ENCODE measurements around the gene DNASE2B.

DNASE2B gene

GRCh38 chr1:84430546-84430945, 32.3 kb downstream of the DNASE2B start:
- no peak for TF ChIP-seq CTCF (conservative IDR thresholded peaks at IDR 0.05; ENCODE audit: low read depth, low read length)
- H2AFZ ChIP-seq (ENCODE audit: low read depth) = no peak overlapping the region

DNA sequence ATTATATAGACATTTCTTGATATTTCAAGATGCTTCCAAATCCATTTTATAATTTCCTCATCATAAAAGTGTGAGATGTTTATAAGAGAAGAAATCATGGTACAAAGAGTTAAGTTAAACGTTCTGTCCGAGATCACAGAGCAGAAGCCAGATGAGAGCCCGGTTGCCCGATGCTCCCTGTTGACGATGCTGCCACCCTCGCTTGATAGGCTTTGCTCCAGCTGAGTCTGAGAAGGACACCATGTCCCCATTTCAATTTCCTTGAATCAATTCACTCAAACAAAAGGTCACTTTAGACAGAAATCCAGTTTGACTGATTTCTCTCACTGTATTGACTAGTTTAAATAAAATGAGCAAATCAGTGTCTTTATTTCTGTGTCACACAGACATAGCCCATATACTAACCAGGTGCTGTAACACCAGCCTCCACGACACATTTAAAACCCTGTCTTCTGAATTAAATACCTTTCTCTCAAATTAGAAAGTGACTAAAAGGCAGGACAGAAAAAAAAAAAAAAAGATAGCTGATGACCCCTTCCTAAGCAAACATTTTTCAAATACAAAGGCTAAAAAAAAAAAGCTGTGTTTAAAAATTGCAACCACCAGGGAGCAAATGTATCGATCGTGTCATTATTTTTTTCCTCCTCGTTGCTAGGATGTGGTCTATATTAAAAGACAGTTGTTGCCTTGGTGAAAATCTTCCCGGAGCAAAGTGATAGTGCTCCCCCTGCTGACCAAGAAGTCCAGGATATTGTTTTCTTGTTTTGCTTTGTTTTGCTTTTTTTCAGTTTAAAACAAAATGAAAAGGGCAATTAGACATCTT, 35.2 kb downstream of the DNASE2B start:
- Histone ChIP-seq H3K4me3 (IDR thresholded peaks at IDR 0.05; ENCODE audit: insufficient read depth, low read depth, low read length) (no peak overlapping the region), H2AFZ (ENCODE audit: low read depth) (peak overlapping the region; percentile 18; the same call in 1 of the 2 replicates), H3K79me2 (ENCODE audit: insufficient read depth, low read depth) (no peaks in the 10 kb centered on the region), H3K36me3 (ENCODE audit: insufficient read depth) (no peaks in the 10 kb centered on the region), H3K9ac (no peak overlapping the region), H4K20me1 (ENCODE audit: insufficient read depth) (no peaks in the 10 kb centered on the region), H3K4me2 (peak overlapping the region; percentile 45), H3K27ac (0 out of 2 replicates have a peak overlapping the region, but pooled peaks have one; percentile 11), H3K4me1 (ENCODE audit: low read depth, poor library complexity, severe bottlenecking) (peaks cover 13% of the 10 kb centered on the region), H3K27me3 (ENCODE audit: insufficient read depth, low read depth) (no peaks in the 10 kb centered on the region)
- peak; percentile 67 for TF ChIP-seq CTCF (conservative IDR thresholded peaks at IDR 0.05; ENCODE audit: low read depth, low read length)

More at GRCh38 chr1:84430546-84430945, 32.3 kb downstream of the DNASE2B start:
- Histone ChIP-seq H3K4me3 (IDR thresholded peaks at IDR 0.05; ENCODE audit: insufficient read depth, low read depth, low read length) (no peak overlapping the region), H3K79me2 (ENCODE audit: insufficient read depth, low read depth) (no peaks in the 10 kb centered on the region), H3K9ac (no peak overlapping the region), H4K20me1 (ENCODE audit: insufficient read depth) (no peaks in the 10 kb centered on the region), H3K4me1 (ENCODE audit: low read depth, poor library complexity, severe bottlenecking) (peaks cover 13% of the 10 kb centered on the region), H3K27me3 (ENCODE audit: insufficient read depth, low read depth) (no peaks in the 10 kb centered on the region), H3K36me3 (ENCODE audit: insufficient read depth) (no peaks in the 10 kb centered on the region), H3K27ac (no peak overlapping the region), H3K4me2 (no peak overlapping the region)

- Histone ChIP-seq H3K27ac (no peak overlapping the region), H3K4me2 (peak overlapping the region; percentile 45; the same call in 1 of the 2 replicates), H4K20me1 (ENCODE audit: insufficient read depth) (no peaks in the 10 kb centered on the region), H2AFZ (ENCODE audit: low read depth) (no peak overlapping the region), H3K27me3 (ENCODE audit: insufficient read depth, low read depth) (no peaks in the 10 kb centered on the region), H3K36me3 (ENCODE audit: insufficient read depth) (no peaks in the 10 kb centered on the region), H3K79me2 (ENCODE audit: insufficient read depth, low read depth) (no peaks in the 10 kb centered on the region), H3K9ac (no peak overlapping the region), H3K4me1 (ENCODE audit: low read depth, poor library complexity, severe bottlenecking) (peaks cover 13% of the 10 kb centered on the region), H3K4me3 (IDR thresholded peaks at IDR 0.05; ENCODE audit: insufficient read depth, low read depth, low read length) (no peak overlapping the region)
- no peak; the same call in 1 of the 2 replicates for TF ChIP-seq CTCF (conservative IDR thresholded peaks at IDR 0.05; ENCODE audit: low read depth, low read length)
Measured at GRCh38 chr1:84434081-84434769, 35.9 kb downstream of the DNASE2B start.

GRCh38 chr1:84434801-84435549, 36.7 kb downstream of the DNASE2B start:
- Histone ChIP-seq H3K4me3 (IDR thresholded peaks at IDR 0.05; ENCODE audit: insufficient read depth, low read depth, low read length) (no peak overlapping the region), H3K9ac (no peak overlapping the region), H3K4me2 (peak overlapping the region; percentile 10; the same call in 1 of the 2 replicates), H3K36me3 (ENCODE audit: insufficient read depth) (no peaks in the 10 kb centered on the region), H2AFZ (ENCODE audit: low read depth) (no peak overlapping the region), H3K27me3 (ENCODE audit: insufficient read depth, low read depth) (no peaks in the 10 kb centered on the region), H3K4me1 (ENCODE audit: low read depth, poor library complexity, severe bottlenecking) (peaks cover 13% of the 10 kb centered on the region), H3K79me2 (ENCODE audit: insufficient read depth, low read depth) (no peaks in the 10 kb centered on the region), H3K27ac (no peak overlapping the region), H4K20me1 (ENCODE audit: insufficient read depth) (no peaks in the 10 kb centered on the region)
- TF ChIP-seq CTCF (conservative IDR thresholded peaks at IDR 0.05; ENCODE audit: low read depth, low read length) = no peak
